SJSA1 (cell line): ENCODE measurements around the gene RABGAP1. TPM values are rescaled to one million over a fixed set of nuclear protein-coding genes. Genes with fewer than 3 reads are reported as not detected.

ENCODE experiments used
- DNase-seq, 2 experiments: peaks; one replicate each; pipeline ENCODE4 v3.0.0-alpha.2; 2015 to 2020; ENCODE audit warnings: low spot score in 2 of 2, low read depth in 1 of 2
- H3K27ac ChIP-seq: fragments of 250-450 bp; sonication (Bioruptor Pico); 2 replicates; pipeline ENCODE4 v1.5.1; 2020; ENCODE audit warnings: mild to moderate bottlenecking, moderate library complexity
- H3K27me3 ChIP-seq: fragments of 250-450 bp; sonication (Bioruptor Pico); replicated peaks from 2 replicates; pipeline ENCODE4 v1.5.1; 2020; ENCODE audit warnings: mild to moderate bottlenecking, moderate library complexity
- H3K36me3 ChIP-seq: fragments of 250-450 bp; sonication (Bioruptor Pico); 2 replicates; pipeline ENCODE4 v1.5.1; 2020; ENCODE audit warnings: mild to moderate bottlenecking
- H3K4me1 ChIP-seq: fragments of 250-450 bp; sonication (Bioruptor Pico); replicated peaks from 2 replicates; pipeline ENCODE4 v1.6.1; 2021; ENCODE audit warnings: mild to moderate bottlenecking
- H3K4me3 ChIP-seq: fragments of 250-450 bp; sonication (Bioruptor Pico); 2 replicates; pipeline ENCODE4 v1.5.1; 2020; ENCODE audit warnings: mild to moderate bottlenecking
- H3K9me3 ChIP-seq: fragments of 250-450 bp; sonication (Bioruptor Pico); replicated peaks from 2 replicates; pipeline ENCODE4 v1.5.1; 2020; ENCODE audit warnings: mild to moderate bottlenecking
- total RNA-seq: library from RNA; depleted of rRNA; stranded (reverse); fragments of >200 nt; shearing (Covaris generic); gene quantifications from 2 replicates; pipeline ENCODE4 v1.2.3, GENCODE V29; 2014

RABGAP1 gene
- total RNA-seq, 1 experiment from 2014 or later = 27.8 TPM

DNA sequence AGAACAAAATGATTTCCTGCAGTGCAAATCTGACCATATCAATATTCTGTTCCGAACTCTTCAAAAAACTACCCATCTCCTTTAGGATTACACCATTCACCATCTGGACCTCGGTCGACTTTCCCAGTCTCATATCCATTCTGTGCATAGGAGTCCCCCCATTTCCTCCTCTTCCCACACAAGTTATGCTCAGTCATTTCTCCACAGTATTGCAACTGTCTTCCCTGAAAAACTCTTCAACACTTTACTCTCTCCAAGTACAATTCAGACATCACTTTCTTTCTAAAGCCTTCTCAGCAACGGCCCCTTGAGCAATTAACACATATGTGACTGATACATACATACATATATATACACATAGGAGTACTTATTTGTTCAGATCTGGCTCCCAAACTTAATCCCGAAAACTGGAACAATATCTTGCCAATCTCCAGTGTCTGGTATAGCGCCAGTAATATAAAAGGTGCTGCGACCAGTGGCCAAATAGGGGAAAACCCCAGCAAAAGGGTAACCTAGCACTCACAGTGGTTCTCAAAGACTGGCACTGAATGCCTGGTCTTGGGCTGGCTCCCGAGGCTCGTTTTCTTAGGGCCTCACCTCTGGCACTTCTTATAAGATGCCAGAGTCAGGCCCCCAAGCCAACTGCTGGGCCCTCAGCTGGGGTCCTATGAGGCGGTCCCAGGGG is 10.1 kb upstream of the RABGAP1 start:
- Histone ChIP-seq H3K9me3 (no peaks in the 10 kb centered on the region), H3K27me3 (no peaks in the 10 kb centered on the region), H3K27ac (peak overlapping the region; percentile 49), H3K4me1 (peaks cover 12% of the 10 kb centered on the region), H3K4me3 (peak overlapping the region; percentile 73), H3K36me3 (peaks cover 6% of the 10 kb centered on the region; the same call in 1 of the 2 replicates)
- no peak for DNase-seq

DNA sequence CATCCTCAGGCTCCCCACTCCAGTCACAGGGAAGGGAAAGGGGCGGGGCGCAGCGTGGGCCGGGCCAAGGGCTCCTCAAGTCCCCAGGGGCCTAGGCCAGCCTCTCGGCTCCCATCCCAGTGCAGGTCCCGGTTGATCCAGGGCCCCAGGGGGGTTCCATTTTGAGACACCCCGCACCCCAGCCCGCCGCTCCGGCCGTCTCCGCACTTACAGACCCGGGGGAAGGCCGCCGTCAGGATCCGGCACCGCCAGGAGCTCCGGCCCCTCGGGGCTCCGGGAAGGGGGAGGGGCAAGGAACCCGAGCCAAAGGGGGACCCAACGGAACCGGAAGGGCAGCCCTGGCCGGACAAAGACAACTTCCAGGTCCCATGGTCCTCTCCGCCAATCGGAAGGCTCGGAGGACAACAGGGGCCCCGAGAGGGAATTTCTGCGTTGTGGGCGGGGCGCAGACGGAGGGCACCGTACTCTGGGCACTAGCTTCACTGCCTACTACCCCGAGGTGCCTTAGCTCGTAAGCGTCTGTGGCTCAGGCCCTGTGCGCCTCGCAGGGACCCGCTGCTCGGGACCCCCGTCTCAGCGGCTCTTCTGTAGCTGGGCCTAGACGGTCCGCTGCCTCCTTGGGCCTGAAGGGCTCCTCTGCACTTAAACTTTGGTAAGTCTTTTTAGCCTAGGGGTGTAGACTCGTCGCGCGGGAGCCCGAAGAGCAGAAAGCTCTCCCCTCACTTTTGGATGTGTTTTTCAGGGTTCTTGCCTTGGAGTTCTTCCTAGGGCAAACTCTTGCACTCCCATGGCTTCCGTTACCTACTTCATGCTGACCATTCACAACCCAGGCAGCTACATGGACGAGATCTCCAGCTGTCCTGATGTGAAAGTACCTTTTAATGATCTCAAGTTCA is 9.3 kb upstream of the RABGAP1 start, which contains the start of gene ZBTB26:
Gene ZBTB26, minus strand, starts transcription at position 287 of the 896 bp plus-strand sequence. CDS start 11,578 bp downstream, outside the sequence.
- Histone ChIP-seq H3K4me3 (peak within 1 kb of the TSS; percentile 73), H3K27me3 (no peaks in the 10 kb centered on the region), H3K36me3 (peaks cover 6% of the 10 kb centered on the region), H3K27ac (peak within 1 kb of the TSS; percentile 49), H3K4me1 (peaks cover 12% of the 10 kb centered on the region), H3K9me3 (no peaks in the 10 kb centered on the region)
- DNase-seq = peak; percentile 93

DNA sequence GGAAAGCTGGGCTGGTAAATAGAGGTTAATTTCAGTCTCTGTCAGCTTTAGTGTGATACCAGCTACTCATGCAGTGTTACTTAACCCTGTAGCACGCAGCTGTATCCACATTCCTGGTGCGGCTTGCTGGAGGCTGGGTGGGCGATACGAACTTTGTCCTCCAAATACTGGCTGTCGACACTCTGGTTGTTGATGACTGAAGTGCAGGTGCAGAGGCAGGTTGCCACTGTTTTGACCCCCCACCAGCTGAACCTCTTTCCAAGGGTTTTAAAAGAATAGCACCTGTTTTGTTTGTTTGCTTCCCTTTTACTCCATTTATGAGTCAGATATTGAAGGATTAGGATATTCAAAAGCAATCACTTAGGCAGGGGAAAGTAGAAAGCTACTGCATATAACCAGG is 4.4 kb upstream of the RABGAP1 start:
- Histone ChIP-seq H3K4me1 (peaks cover 9% of the 10 kb centered on the region), H3K27ac (no peak overlapping the region), H3K36me3 (peaks cover 30% of the 10 kb centered on the region), H3K4me3 (no peak overlapping the region), H3K27me3 (no peaks in the 10 kb centered on the region), H3K9me3 (no peaks in the 10 kb centered on the region)
- no peak for DNase-seq

DNA sequence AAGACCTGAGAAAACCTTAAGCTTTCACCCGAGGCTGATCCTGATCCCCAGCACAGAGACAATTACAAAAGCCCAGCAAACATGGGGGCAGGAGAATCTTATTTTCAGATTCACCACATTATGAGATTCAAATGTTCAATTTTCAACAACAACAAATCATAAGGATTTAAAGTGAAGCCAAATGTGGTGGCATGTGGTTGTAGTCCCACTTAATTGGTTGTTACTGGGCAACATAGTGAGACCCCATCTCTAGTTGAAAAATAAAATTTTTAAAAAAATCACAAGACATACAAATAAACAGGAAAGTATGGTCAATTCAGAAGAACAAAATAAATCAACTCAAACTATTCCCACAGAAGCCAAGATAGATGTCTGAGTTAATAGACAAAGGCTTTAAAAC is 3.9 kb upstream of the RABGAP1 start:
- H3K36me3 ChIP-seq = peaks cover 30% of the 10 kb centered on the region
- no peaks in the 10 kb centered on the region for H3K27me3 ChIP-seq
- H3K27ac ChIP-seq = no peak overlapping the region
- no peaks in the 10 kb centered on the region for H3K9me3 ChIP-seq
- no peak for DNase-seq
- H3K4me3 ChIP-seq = no peak overlapping the region
- H3K4me1 ChIP-seq = peaks cover 12% of the 10 kb centered on the region

DNA sequence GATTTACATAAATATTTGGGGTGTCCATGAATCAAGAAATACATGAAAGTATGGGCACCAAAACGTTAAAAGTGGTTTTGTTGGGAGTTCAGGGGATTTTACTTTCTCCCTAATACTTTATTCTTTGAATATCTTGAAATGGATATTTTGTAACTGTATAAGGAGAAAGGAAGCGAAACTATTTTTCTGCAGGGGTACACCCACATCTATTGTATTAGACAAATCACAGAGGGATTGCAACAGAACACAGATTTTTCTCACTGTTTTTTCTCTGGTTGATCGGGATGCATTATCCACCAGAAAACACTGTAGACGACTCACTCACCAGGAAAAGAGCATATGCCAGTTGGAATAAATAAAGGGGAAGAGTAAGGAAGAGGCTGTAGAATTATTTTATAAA is 1.2 kb upstream of the RABGAP1 start:
- peaks cover 30% of the 10 kb centered on the region for H3K36me3 ChIP-seq
- peaks cover 13% of the 10 kb centered on the region for H3K4me1 ChIP-seq
- H3K27ac ChIP-seq = no peak overlapping the region
- no peak overlapping the region for H3K4me3 ChIP-seq
- no peaks in the 10 kb centered on the region for H3K27me3 ChIP-seq
- DNase-seq = no peak
- H3K9me3 ChIP-seq = no peaks in the 10 kb centered on the region

DNA sequence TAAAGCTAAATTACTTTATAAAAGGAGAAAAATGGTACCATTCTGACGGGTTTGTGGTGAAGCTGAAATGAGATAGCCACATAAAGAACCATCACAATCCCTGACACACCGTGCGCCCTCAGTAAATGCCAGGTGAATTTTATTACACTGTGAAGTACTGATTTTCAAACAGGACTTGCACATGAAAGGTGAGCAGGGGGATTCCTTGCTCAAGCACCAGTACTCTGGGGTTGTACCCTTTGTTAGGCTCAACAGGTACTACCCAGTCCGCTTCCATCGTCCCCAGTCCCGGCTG is 419 bp upstream of the RABGAP1 start:
- DNase-seq = no peak
- H3K27ac ChIP-seq = no peak overlapping the region
- H3K4me3 ChIP-seq = peak overlapping the region; percentile 75; the same call in 1 of the 2 replicates
- peaks cover 17% of the 10 kb centered on the region for H3K4me1 ChIP-seq
- H3K27me3 ChIP-seq = no peaks in the 10 kb centered on the region
- peaks cover 30% of the 10 kb centered on the region for H3K36me3 ChIP-seq
- no peaks in the 10 kb centered on the region for H3K9me3 ChIP-seq

DNA sequence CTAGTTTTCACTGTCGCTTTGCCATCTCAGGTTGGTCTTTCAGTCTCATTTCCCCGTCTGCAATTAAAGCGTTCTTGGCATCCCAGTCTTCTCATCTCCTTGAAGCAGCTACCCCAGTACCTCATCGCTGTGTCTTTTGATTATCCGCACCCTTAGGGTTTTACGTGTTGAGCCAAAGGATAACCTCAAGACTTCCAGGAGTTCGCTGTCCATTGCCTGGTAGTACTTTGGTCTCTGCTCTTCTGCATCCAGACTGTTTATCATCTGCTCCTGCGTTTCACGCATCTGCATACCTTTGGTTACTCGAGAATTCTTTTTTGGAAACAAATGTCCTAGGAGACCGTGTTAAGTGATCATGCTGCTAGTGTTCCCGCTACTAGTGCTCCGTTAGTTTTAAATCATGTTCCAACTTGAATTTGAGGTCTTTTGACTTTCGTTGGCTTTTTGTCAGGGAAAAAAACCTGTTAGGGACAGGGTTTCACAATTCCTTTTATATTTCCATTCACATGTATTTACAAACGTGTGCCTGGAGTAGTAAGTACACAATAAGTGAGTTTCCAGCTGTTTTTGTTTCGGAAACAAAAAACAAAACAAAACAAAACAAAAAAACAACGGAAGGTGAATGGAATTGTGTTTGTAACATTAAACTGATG is 888 bp downstream of the RABGAP1 start:
- no peak for DNase-seq

DNA sequence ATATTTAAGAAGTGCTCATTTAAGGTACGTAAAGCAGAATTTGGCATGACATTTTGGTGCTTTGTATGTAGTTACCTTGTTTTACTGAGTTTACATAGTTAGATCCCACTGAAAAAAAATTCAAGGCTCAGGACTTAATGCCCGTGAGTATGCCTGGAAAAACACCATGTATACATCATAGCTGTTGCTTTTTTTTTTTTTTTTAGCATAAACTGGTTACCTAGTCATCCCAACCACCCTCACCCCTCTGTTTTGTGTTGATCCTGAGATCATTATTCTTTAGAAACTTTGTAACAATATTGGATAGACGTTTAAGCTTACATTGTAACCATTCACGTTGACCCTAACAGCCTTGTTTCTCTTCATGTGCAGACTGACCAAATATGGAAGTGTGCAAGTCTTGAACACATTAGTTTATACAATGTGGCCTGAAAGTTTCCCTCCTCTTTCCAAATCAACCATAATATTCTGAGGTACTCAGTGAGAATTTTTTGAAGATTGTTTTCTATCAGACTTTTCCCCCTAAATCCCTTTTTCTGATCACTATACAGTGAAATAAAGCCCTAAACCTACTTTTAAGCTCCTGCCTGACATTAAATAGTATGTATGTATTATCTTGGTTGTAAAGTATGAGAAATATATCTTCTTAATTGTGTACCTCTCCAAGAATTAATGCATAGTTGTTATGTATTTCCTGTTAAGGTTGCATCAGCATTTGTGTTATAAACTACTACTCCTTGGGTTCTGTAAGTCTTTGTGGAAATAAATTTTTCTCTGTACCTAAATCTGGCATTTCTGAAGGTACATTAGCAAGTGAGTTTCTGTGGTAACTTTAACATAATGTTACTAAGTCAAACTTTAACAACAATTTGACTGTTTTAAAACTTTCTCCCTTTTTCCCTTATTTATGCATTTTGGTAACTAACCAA is 4.4 kb downstream of the RABGAP1 start:
- no peak overlapping the region for H3K27ac ChIP-seq
- peaks cover 1% of the 10 kb centered on the region; the same call in 1 of the 2 replicates for H3K36me3 ChIP-seq
- no peaks in the 10 kb centered on the region for H3K27me3 ChIP-seq
- DNase-seq = no peak
- no peak overlapping the region for H3K4me3 ChIP-seq
- no peaks in the 10 kb centered on the region for H3K9me3 ChIP-seq
- H3K4me1 ChIP-seq = peaks cover 23% of the 10 kb centered on the region

More for the DNA sequence above, 888 bp downstream of the RABGAP1 start:
- H3K27me3 ChIP-seq = no peaks in the 10 kb centered on the region
- H3K27ac ChIP-seq = no peak overlapping the region
- H3K4me3 ChIP-seq = peak overlapping the region; percentile 75
- no peaks in the 10 kb centered on the region for H3K9me3 ChIP-seq
- peaks cover 17% of the 10 kb centered on the region for H3K4me1 ChIP-seq
- H3K36me3 ChIP-seq = peaks cover 28% of the 10 kb centered on the region

DNA sequence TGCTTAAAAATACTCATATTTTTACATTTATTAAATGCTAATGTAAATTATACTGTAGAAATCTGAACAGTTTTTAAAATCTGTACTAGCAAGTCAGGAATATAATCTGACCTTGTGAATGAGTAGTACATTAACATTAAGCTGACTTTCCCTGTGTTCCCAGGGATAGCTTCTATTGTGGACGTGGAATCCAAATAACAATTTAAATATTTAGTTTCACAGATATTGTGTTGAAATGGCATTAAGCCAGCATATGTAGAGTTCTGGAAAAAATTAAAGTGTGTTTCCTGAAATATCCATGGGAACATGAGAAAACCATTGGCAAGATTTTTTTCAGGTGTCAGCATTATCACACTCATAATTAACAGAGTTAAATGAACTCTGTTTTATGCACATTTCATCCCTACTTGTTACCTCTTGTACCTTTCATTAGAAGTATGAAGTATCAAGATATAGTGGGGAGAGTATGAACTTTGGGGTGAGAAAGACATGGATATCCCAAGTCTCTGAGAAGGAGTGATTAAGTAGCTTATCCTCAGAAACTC is 5.7 kb downstream of the RABGAP1 start:
- Histone ChIP-seq H3K4me1 (peaks cover 19% of the 10 kb centered on the region), H3K4me3 (no peak overlapping the region), H3K27me3 (no peaks in the 10 kb centered on the region), H3K36me3 (no peaks in the 10 kb centered on the region), H3K9me3 (no peaks in the 10 kb centered on the region), H3K27ac (no peak overlapping the region)
- no peak for DNase-seq

DNA sequence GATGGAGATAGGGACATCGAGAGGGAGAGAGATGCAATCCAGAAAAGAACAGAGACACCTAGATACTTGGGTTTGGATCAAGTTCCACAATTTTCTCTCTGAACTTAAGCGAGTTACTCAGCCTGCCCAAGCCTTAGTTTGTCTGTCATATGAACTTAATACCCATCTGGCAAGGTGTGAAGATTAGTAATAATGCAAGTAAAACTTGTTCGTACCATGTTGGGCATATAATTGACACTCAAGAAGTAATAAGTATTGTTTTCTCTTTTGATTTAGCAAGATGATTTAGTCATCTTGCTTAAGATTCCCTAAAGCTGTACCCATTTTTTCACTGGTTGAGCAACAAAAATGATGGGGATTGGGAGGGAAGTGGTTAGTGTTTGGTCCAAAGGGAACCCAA is 7.5 kb downstream of the RABGAP1 start:
- no peak for DNase-seq
- Histone ChIP-seq H3K36me3 (no peaks in the 10 kb centered on the region), H3K9me3 (no peaks in the 10 kb centered on the region), H3K27ac (0 out of 2 replicates have a peak overlapping the region, but pooled peaks have one; percentile 5), H3K27me3 (no peaks in the 10 kb centered on the region), H3K4me3 (no peak overlapping the region), H3K4me1 (peaks cover 11% of the 10 kb centered on the region)

DNA sequence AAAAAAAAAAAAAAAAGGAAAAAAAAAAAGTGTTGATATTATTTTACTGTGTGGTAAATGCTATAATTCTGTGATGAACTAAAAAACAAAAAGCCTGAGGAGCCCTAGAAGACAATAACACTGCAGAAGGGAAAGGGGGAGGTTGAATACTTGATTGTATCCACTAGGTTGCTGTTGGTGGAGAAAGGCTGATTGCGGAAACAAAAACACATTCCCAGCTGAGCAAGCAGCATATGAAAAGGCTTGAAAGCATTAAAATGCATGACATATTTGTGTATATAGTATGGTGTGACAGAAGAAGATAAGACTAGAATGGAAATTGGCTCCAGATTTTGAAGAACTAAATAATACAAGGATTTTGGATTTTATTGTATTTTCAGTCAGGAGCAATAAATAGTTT is 8.9 kb downstream of the RABGAP1 start:
- Histone ChIP-seq H3K9me3 (no peaks in the 10 kb centered on the region), H3K4me3 (no peak overlapping the region), H3K36me3 (no peaks in the 10 kb centered on the region), H3K27ac (no peak overlapping the region), H3K4me1 (peaks cover 23% of the 10 kb centered on the region), H3K27me3 (no peaks in the 10 kb centered on the region)
- no peak for DNase-seq

DNA sequence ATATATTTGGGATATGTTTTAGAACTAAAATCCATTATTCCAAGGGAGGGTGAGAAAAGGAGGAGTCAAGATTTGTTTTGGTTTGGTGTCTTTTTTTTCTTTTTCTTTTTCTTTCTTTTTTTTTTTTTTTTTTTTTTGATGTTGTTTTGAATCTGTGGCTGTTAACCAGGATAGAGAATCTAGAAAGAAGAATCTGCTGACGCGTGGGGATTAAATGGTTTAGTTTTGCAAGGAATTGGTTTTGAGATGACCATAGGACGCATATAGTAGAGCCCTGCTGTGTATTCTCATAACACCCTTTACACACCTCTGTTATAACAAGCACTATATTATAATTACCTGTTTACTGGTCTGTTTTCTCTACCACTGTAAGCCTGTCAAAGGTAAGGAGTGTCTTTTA is 9.4 kb downstream of the RABGAP1 start:
- Histone ChIP-seq H3K27me3 (no peaks in the 10 kb centered on the region), H3K4me1 (peaks cover 23% of the 10 kb centered on the region), H3K4me3 (no peak overlapping the region), H3K36me3 (no peaks in the 10 kb centered on the region), H3K27ac (no peak overlapping the region), H3K9me3 (no peaks in the 10 kb centered on the region)
- DNase-seq = no peak

DNA sequence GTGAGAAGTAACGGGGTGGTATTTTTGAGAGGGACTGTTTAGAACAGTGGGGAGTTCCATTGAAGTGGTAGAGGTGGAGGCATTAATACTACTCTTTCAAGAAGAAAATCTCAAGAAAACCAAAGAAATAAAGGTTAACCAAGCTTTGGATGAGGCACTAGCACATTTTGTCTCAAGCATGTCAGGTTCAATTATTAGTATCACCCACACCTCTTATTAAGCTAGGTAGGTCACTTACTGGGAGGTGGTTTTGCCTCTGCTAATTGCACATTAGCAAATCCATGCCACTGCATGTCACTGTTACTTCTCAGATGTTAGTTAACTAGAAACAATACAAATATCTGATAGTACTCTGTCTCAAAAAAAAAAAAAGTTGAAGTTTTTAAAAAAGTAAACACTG is 10.2 kb downstream of the RABGAP1 start:
- H3K9me3 ChIP-seq = no peaks in the 10 kb centered on the region
- no peak overlapping the region for H3K4me3 ChIP-seq
- peaks cover 23% of the 10 kb centered on the region for H3K4me1 ChIP-seq
- DNase-seq = no peak
- no peak overlapping the region for H3K27ac ChIP-seq
- H3K27me3 ChIP-seq = no peaks in the 10 kb centered on the region
- no peaks in the 10 kb centered on the region for H3K36me3 ChIP-seq
